WTC11 (cell line): ENCODE data around the gene COIL. TPM values are rescaled to one million over a fixed set of nuclear protein-coding genes. Genes with fewer than 3 reads are reported as not detected.

Source experiments
- ATAC-seq: fragments of 200-7000 bp; cut with Tn5 transposase; 2 replicates; pipeline ENCODE4 v1.10.0; 2021; ENCODE audit warnings: mild to moderate bottlenecking, moderate library complexity
- CTCF ChIA-PET: fragments of 300-600 bp; sonication (Branson Sonifier 250); formaldehyde crosslinking; loops from one replicate; lab custom pipeline; 2021; ENCODE audit warnings: antibody characterized with exemption; lab: Charles Lee
- POLR2A ChIA-PET: fragments of 350-600 bp; sonication (Branson Sonifier 250); formaldehyde crosslinking; loops from one replicate; lab custom pipeline; 2021; ENCODE audit warnings: antibody characterized with exemption; lab: Charles Lee
- DNase-seq: peaks from one replicate; pipeline ENCODE4 v3.0.0; 2021; ENCODE audit warnings: low spot score
- H3K27ac Mint-ChIP-seq: 2 replicates; pipeline ENCODE4 v1.8.0; 2021; ENCODE audit warnings: mixed read lengths
- H3K27me3 Mint-ChIP-seq: 2 replicates; pipeline ENCODE4 v1.8.0; 2021; ENCODE audit warnings: low read depth, mild to moderate bottlenecking, moderate library complexity, mixed read lengths
- H3K36me3 Mint-ChIP-seq: 2 replicates; pipeline ENCODE4 v1.8.0; 2021; ENCODE audit warnings: mixed read lengths
- H3K4me1 Mint-ChIP-seq: 2 replicates; pipeline ENCODE4 v1.8.0; 2022; ENCODE audit warnings: mixed read lengths
- H3K4me3 Mint-ChIP-seq: 2 replicates; pipeline ENCODE4 v1.8.0; 2021; ENCODE audit warnings: mild to moderate bottlenecking, moderate library complexity, mixed read lengths
- H3K9me3 Mint-ChIP-seq: 2 replicates; pipeline ENCODE4 v1.8.0; 2021; ENCODE audit warnings: mixed read lengths
- AFF4 ChIP-seq: sonication (generic); formaldehyde crosslinking; IDR thresholded peaks from 2 replicates; pipeline ENCODE4 v1.8.1; 2023; ENCODE audit warnings: mild to moderate bottlenecking, missing genetic modification reagents, borderline replicate concordance
- ARID4B ChIP-seq: sonication (generic); formaldehyde crosslinking; IDR thresholded peaks from 2 replicates; pipeline ENCODE4 v1.8.0; 2023; ENCODE audit warnings: missing genetic modification reagents, mild to moderate bottlenecking, borderline replicate concordance
- CDX4 ChIP-seq: fragments of 250-450 bp; sonication (Bioruptor Pico); IDR thresholded peaks from 2 replicates; pipeline ENCODE4 v1.9.0; 2021; ENCODE audit warnings: moderate library complexity, mild to moderate bottlenecking, inconsistent platforms, borderline replicate concordance
- ESRRA ChIP-seq: sonication (generic); formaldehyde crosslinking; IDR thresholded peaks from 2 replicates; pipeline ENCODE4 v1.8.1; 2022; ENCODE audit warnings: mild to moderate bottlenecking, missing genetic modification reagents, borderline replicate concordance
- HMGA2 ChIP-seq: fragments of 250-450 bp; sonication (Bioruptor Pico); IDR thresholded peaks from 2 replicates; pipeline ENCODE4 v1.4.0; 2021; ENCODE audit warnings: mild to moderate bottlenecking, moderate library complexity
- JUN ChIP-seq: sonication (generic); formaldehyde crosslinking; IDR thresholded peaks from 2 replicates; pipeline ENCODE4 v1.8.0; 2023; ENCODE audit warnings: mild to moderate bottlenecking, missing genetic modification reagents
- RELA ChIP-seq: sonication (generic); formaldehyde crosslinking; IDR thresholded peaks from 2 replicates; pipeline ENCODE4 v1.8.1; 2022; ENCODE audit warnings: missing genetic modification reagents, mild to moderate bottlenecking, borderline replicate concordance
- TP53 ChIP-seq: sonication (generic); formaldehyde crosslinking; IDR thresholded peaks from 2 replicates; pipeline ENCODE4 v1.8.1; 2023; ENCODE audit warnings: mild to moderate bottlenecking, missing genetic modification reagents
- USF2 ChIP-seq: sonication (generic); formaldehyde crosslinking; IDR thresholded peaks from 2 replicates; pipeline ENCODE4 v1.8.1; 2023; ENCODE audit warnings: mild to moderate bottlenecking, missing genetic modification reagents, moderate library complexity
- ZNF512 ChIP-seq: sonication (generic); formaldehyde crosslinking; IDR thresholded peaks from 2 replicates; pipeline ENCODE4 v1.8.1; 2022; ENCODE audit warnings: missing genetic modification reagents, borderline replicate concordance
- ZNF532 ChIP-seq: fragments of 250-450 bp; sonication (Bioruptor Pico); IDR thresholded peaks from 2 replicates; pipeline ENCODE4 v1.9.0; 2021; ENCODE audit warnings: mild to moderate bottlenecking, borderline replicate concordance
- ZSCAN18 ChIP-seq: fragments of 250-450 bp; sonication (Bioruptor Pico); IDR thresholded peaks from 2 replicates; pipeline ENCODE4 v2.1.2; 2022; ENCODE audit warnings: mild to moderate bottlenecking, moderate library complexity
- total RNA-seq: library from RNA; stranded (reverse); gene quantifications from 3 replicates; pipeline ENCODE4 v1.2.3, GENCODE V29; 2021

The COIL gene
- total RNA-seq, 1 experiment from 2014 or later: 23.5 TPM

- no peak for TF ChIP-seq RELA (CRISPR knock-in tag)
- TF ChIP-seq JUN: no peak
These were observed 13.1 kb downstream of the COIL start (continued) for GRCh38 chr17:56947741-56948140.

- Mint-ChIP-seq H3K9me3 (no peaks in the 10 kb centered on the region), H3K4me3 (no peak overlapping the region), H3K27ac (no peak overlapping the region), H3K36me3 (peaks cover 79% of the 10 kb centered on the region), H3K27me3 (no peaks in the 10 kb centered on the region), H3K4me1 (no peaks in the 10 kb centered on the region)
- TF ChIP-seq TP53 (CRISPR knock-in tag) (no peak), ZSCAN18 (no peak), HMGA2 (CRISPR knock-in tag) (no peak), AFF4 (CRISPR knock-in tag) (no peak), USF2 (CRISPR knock-in tag) (no peak), ZNF532 (no peak), ARID4B (no peak), ZNF512 (CRISPR knock-in tag) (no peak), RELA (CRISPR knock-in tag) (no peak), CDX4 (CRISPR knock-in tag) (no peak), ESRRA (CRISPR knock-in tag) (no peak)
- POLR2A ChIA-PET: no interaction called here
- DNase-seq (no peak), ATAC-seq (no peak)
- CTCF ChIA-PET: no interaction called here
These were observed 14.8 kb downstream of the COIL start for GRCh38 chr17:56945938-56946505.
